ENCODE results near the gene NFKBIB.
"Not testable (repeated sequence)": the region's sequence is repeated elsewhere in the genome, so short reads cannot be mapped to it uniquely, and the experiment has no call there.

Gene NFKBIB

DNA sequence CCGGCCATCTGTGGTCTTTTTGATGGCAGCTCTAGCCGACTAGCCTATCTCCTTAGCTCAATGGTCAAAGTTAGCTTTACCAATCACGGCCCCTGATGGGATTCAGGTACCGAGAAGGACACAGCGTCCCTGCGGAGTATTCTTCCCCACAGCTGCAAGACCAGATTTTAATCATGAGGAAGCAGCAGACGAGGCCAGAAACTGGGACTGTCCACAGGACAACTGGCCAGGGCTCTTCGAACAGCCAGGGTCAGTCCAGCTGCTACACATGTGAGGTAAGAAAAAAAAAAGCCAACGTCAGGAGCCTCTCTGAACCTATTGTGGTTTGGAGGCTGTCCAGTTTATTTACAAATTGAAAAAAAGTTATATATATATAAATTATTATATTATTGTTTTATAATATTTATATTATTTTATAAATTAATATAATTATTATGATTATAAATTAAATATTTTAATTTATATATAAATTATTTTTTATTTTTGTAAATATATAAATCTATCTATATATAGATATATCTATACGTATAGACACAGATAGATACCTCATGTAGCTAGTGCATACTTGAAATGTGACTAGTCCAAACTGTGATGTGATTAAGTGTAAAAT is 32.5 kb upstream of the NFKBIB start:
- Mint-ChIP-seq H3K27ac (no peak overlapping the region), H3K36me3 (ENCODE audit: insufficient read depth) (peaks cover 33% of the 10 kb centered on the region), H3K4me1 (ENCODE audit: low read depth in 2 of 2) (peaks cover 42 to 44% of the 10 kb centered on the region in 2 donors), H3K9me3 (no peaks in the 10 kb centered on the region), H3K27me3 (no peaks in the 10 kb centered on the region), H3K4me3 (no peak overlapping the region)
- DNase-seq (no peak), ATAC-seq (replicated peaks) (no peak)

DNA sequence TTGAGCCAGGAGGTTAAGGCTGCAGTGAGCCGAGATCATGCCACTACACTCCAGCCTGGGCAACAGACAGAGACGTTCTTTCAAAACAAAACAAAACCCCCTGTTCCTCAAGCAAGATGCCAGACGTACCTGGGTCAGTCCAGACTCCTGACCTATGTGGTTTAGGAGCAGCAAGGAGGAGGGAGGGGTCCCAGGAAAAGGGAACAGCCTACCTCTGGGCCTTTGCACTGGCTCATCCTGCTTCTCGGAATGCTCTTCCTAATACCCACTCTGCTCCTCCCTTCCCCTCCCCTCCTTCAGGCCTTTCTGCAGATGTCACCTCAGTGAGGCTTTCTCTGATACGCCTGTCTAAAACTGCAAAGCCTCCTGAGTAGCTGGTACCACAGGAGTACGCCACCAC is 31.2 kb upstream of the NFKBIB start:
- H3K4me1 Mint-ChIP-seq (ENCODE audit: low read depth in 2 of 2) = peaks cover 39 to 46% of the 10 kb centered on the region in 2 donors
- H3K9me3 Mint-ChIP-seq = no peaks in the 10 kb centered on the region
- peak overlapping the region in 1 of 2 donors; percentile 84 for H3K27ac Mint-ChIP-seq
- no peak for DNase-seq
- no peaks in the 10 kb centered on the region for H3K27me3 Mint-ChIP-seq
- peak overlapping the region; percentile 89 for H3K4me3 Mint-ChIP-seq
- peaks cover 38% of the 10 kb centered on the region for H3K36me3 Mint-ChIP-seq (ENCODE audit: insufficient read depth)
- no peak for ATAC-seq (replicated peaks)

DNA sequence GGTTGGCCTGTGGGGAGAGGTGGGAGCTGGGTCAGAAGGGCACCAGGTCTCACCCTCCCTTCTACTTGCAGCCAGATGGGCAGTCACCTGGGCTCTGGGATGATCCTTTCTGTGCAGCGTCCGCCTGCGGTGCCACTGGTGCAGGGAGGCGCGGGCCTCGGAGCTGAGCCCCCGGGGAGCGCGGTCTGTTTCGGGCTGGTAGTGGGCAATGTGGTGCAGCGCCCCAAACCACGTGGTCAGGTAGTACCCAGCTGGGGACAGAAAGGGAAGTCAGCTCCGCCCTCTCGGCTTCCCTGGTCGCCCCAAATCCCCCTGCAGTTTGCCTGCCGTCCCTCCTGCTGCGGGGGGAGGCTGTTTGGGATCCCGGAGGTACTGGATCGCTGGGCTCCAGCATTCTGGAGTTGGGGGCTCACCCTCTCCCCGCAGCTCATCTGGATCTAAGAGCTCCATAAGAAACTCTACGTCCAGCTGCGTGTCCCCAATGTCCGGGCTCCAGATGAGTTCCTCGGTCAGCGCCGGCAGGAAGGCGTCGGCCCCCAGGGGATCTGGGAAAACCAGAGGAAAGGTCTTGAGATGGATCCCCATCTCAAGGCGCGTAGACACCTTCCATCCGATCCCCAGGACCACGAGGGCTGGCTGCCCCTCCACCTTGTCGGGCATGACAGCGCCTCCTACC is 30.5 kb upstream of the NFKBIB start:
- peaks cover 39% of the 10 kb centered on the region for H3K36me3 Mint-ChIP-seq (ENCODE audit: insufficient read depth)
- H3K9me3 Mint-ChIP-seq = no peaks in the 10 kb centered on the region
- DNase-seq (no peak), ATAC-seq (replicated peaks) (no peak)
- peaks cover 37 to 46% of the 10 kb centered on the region in 2 donors for H3K4me1 Mint-ChIP-seq (ENCODE audit: low read depth in 2 of 2)
- H3K27me3 Mint-ChIP-seq = no peaks in the 10 kb centered on the region
- H3K27ac Mint-ChIP-seq = peak overlapping the region; percentile 84 to 87
- peak overlapping the region; percentile 89 for H3K4me3 Mint-ChIP-seq

DNA sequence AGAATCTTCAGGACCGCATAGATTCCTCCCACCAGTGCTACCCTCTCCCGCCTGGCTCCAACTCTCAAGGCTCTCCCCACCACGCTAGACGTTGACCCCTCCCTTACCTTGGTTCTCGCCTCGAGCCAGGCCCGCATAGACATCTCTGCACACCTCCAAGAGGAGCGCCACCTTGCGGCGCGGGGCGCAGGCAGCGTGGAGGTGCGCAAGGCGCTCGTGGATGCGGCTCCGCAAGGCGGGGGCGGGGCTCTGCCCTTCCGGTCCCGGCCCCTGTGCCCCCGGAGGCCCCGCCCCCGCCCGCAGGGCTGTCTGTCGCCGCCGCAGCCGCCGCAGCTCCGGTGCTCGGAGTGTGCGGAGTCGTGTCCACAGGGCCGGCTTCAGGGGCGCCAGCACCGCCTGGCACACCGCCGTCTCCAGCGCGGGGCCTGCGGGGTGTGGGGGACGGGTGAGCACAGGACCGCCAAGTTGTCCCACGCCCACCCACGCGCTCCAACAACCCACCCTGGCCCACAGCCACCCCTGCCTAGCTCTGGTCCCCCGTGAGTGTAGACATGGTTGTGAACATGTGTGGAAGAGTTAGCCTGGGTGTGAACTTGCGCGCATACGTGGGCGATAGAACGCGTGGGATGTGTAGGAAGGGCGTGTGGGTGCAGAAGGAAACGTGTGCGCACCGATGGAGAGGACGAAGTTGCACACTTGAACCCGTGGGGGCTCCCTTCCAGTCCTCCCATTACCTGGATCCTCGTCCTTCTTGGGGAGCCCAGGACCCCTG is 29.7 kb upstream of the NFKBIB start:
- Mint-ChIP-seq H3K9me3 (no peaks in the 10 kb centered on the region), H3K36me3 (ENCODE audit: insufficient read depth) (peaks cover 31% of the 10 kb centered on the region), H3K4me3 (peak overlapping the region; percentile 89), H3K27me3 (no peaks in the 10 kb centered on the region), H3K27ac (peak overlapping the region; percentile 84 to 87), H3K4me1 (ENCODE audit: low read depth in 2 of 2) (peaks cover 30 to 39% of the 10 kb centered on the region in 2 donors)
- ATAC-seq (replicated peaks) (peak; percentile 82), DNase-seq (peak; percentile 91 to 96 (median 95))

DNA sequence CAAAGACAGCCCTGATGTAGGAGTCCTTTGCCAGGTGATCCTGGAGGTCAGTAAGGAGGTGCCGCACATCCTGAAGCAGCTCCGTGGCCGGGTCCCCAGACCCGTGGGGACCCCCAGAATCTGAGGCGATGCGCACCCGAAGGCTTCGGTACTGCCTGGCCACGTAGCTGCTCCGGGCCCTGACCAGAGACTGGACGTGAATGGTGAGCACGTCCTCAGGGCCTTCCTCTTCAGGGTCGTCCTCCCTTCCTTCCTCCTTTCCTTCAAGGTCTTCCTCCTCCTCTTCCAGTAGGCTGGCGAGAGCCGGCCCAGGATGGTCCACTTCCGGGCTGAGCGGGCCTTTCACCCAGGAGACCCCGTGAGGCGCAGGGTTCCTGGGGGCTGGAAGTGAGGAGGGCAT is 29.2 kb upstream of the NFKBIB start:
- no peak for DNase-seq
- Mint-ChIP-seq H3K27me3 (no peaks in the 10 kb centered on the region), H3K4me1 (ENCODE audit: low read depth in 2 of 2) (peaks cover 24 to 33% of the 10 kb centered on the region in 2 donors), H3K9me3 (no peaks in the 10 kb centered on the region), H3K36me3 (ENCODE audit: insufficient read depth) (peaks cover 26% of the 10 kb centered on the region), H3K4me3 (peak overlapping the region; percentile 89), H3K27ac (peak overlapping the region; percentile 84 to 87)
- ATAC-seq (replicated peaks) = no peak

DNA sequence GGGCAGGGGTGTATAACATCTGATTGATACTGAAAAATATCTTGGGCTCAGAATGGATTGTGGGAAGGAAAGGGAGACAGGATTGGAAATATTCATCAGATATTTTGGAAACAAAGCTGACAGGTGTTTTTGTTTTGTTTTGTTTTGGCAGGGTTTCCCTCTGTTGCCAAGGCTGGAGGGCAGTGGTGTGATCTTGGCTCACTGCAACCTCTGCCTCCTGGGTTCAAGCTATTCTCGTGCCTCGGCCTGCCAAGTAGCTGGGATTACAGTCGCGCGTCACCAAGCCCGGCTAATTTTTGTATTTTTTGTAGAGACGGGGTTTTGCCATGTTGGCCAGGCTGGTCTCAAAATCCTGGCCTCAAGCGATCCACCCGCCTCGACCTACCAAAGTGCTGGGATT is 26.4 kb upstream of the NFKBIB start:
- DNase-seq; H3K9me3 Mint-ChIP-seq; H3K27me3 Mint-ChIP-seq; ATAC-seq (replicated peaks); H3K4me3 Mint-ChIP-seq: not testable (repeated sequence)
- H3K4me1 Mint-ChIP-seq (ENCODE audit: low read depth in 2 of 2) = peaks cover 32 to 44% of the 10 kb centered on the region in 2 donors
- peak overlapping the region in 1 of 2 donors; percentile 7 for H3K27ac Mint-ChIP-seq
- H3K36me3 Mint-ChIP-seq (ENCODE audit: insufficient read depth) = peaks cover 39% of the 10 kb centered on the region

DNA sequence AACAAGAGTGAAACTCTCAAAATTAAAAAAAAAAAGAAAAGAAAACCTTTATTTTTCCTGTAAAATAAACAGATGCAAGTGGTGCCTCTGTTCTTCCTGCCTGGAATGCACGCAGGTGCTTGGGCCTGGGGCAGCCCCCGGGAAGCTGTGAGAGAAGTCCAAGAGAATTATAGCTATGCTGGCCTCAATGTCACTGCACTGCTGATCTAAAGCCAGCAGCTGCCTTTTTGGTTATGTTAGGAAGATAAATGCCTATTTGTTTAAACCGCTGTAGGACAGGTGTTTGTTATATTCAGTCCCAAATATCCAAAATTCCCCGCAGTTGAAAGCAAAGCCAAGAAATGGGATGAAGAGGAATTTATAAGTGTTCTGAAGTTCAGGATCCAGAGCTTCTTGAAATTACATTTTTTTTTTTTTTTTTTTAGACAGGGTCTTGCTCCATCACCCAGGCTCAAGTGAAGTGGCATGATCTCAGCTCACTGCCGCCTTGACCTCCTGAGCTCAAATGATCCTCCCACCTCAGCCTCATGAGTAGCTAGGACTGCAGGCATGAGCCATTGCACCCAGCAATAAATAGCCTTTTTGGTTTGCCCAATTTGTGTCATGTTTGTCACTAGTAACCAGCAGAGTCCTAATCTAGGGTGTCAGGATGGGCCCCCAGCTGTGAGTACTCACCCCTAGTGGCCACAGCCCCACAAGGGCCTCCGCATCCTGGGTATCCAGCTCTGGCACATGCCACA is 23.9 kb upstream of the NFKBIB start:
- no peaks in the 10 kb centered on the region for H3K27me3 Mint-ChIP-seq
- H3K4me1 Mint-ChIP-seq (ENCODE audit: low read depth in 2 of 2) = peaks cover 26 to 33% of the 10 kb centered on the region in 2 donors
- no peak for ATAC-seq (replicated peaks)
- no peaks in the 10 kb centered on the region for H3K9me3 Mint-ChIP-seq
- H3K27ac Mint-ChIP-seq = peak overlapping the region in 1 of 2 donors; percentile 98
- peaks cover 34% of the 10 kb centered on the region for H3K36me3 Mint-ChIP-seq (ENCODE audit: insufficient read depth)
- no peak overlapping the region for H3K4me3 Mint-ChIP-seq
- no peak for DNase-seq

DNA sequence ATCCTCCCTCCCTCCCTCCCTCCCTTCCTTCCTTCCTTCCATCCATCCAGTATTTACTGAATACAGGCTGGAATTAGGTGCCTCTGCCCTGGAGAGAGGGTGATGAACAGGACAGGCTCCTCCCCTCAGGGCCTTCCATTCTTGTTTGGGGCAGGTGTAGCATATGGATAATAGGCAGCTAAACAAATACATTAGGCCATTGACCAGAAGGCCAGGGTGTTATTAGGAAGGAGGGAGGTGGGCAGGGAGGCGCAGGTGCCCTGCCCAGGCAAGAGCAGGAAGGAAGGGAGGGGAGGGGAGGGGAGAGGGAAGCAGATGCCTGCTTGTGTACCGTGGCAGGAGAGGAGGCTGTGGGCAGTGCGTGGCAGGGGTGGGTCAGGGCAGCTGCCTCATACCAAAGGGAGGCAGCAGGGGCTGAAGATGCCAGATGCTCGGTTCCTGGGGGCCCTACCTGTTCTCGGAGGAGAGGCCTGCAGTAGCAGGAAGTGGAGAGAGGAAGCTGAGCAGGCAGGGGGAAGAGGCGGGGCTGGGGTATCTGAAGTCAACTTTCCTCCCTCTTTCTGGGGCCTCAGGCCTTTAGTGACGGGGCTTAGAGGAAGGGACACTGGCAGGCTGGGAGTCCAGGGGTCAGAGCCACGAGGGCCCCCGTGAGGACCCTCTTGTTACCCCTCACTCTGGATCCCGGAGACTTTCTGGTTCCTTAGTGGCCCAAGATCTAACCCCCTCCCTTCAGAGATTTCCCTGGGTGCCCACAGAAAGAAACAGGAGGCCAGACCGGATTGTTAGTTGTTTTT is 21.8 kb upstream of the NFKBIB start, which contains the start of gene RINL:
RINL (minus strand) TSS at position 495 of the 794 bp plus-strand sequence. CDS start 1,533 bp downstream, outside the sequence.
- DNase-seq = peak; percentile 55 to 61 (median 57)
- Mint-ChIP-seq H3K9me3 (no peaks in the 10 kb centered on the region), H3K36me3 (ENCODE audit: insufficient read depth) (peaks cover 43% of the 10 kb centered on the region), H3K4me1 (ENCODE audit: low read depth in 2 of 2) (peaks cover 28 to 31% of the 10 kb centered on the region in 2 donors), H3K4me3 (peak within 1 kb of the TSS; percentile 87 to 88), H3K27ac (peak within 1 kb of the TSS; percentile 98), H3K27me3 (no peaks in the 10 kb centered on the region)
- peak; percentile 93 for ATAC-seq (replicated peaks)

DNA sequence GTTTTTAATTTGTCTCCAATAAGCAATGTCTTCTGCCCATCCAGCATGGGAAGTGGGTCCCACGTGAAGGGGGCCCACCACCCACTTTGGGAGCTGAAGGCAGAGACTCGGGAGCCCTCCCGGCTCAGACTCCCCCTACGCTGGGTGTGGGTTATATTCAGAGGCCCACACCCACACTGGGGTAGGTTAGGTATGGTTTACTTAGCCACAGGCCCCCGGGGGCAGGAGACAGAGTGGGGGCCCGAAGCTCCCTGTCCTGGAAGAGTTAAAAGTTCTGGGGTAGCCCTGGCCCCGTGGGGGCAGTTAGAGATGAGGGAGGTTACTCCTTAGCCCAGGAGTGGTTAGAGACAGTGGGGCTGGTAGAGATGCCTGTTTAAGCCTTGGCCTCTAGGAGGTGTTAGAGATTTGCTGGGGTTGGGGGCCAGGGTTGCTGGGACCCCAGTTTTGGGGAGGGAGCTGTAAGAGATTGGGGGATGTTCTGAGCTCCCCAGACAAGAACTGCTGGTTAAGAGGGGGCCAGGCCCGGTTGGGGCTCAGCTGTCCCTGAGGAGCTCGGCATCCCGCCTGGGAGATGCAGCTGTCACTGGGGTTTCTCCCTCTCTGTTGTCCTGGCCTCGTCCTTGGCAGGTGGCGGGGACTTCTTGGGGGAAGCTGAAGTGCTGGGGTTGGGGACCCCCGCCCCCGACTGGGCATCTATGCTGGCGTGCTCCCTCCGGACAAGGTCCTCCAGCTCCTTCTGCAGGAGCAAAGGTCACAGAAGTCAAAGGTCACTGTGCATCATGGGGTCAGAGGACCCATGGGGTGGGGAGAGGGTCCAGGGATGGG is 21.0 kb upstream of the NFKBIB start:
- peak overlapping the region; percentile 87 to 88 for H3K4me3 Mint-ChIP-seq
- ATAC-seq (replicated peaks) (peak; percentile 13), DNase-seq (no peak)

DNA sequence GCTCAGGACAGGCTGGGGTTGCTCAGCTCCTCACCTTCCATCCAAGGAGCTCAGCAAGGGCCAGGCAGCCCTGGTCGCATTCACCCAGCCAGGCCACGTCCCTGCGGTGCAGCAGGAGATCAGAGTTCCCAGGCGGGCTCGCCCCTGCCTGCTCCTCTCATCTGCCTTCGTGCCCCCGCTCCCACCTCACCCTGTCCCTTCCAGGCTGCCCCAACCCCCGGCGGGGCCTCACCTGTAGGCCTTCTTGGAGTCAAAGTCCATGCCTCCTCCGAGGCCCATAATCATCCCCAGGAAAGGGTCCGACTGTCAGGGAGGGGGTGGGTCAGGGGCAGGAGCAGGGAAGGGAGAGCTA is 20.4 kb upstream of the NFKBIB start:
- H3K27ac Mint-ChIP-seq = peak overlapping the region; percentile 98
- H3K36me3 Mint-ChIP-seq (ENCODE audit: insufficient read depth) = peaks cover 48% of the 10 kb centered on the region
- H3K27me3 Mint-ChIP-seq = no peaks in the 10 kb centered on the region
- no peak overlapping the region for H3K4me3 Mint-ChIP-seq
- DNase-seq (no peak), ATAC-seq (replicated peaks) (no peak)
- no peaks in the 10 kb centered on the region for H3K9me3 Mint-ChIP-seq
- peaks cover 24 to 35% of the 10 kb centered on the region in 2 donors for H3K4me1 Mint-ChIP-seq (ENCODE audit: low read depth in 2 of 2)

More for the DNA sequence above, 21.0 kb upstream of the NFKBIB start:
- peaks cover 45% of the 10 kb centered on the region for H3K36me3 Mint-ChIP-seq (ENCODE audit: insufficient read depth)
- H3K9me3 Mint-ChIP-seq = no peaks in the 10 kb centered on the region
- H3K4me1 Mint-ChIP-seq (ENCODE audit: low read depth in 2 of 2) = peaks cover 25 to 35% of the 10 kb centered on the region in 2 donors
- no peaks in the 10 kb centered on the region for H3K27me3 Mint-ChIP-seq
- H3K27ac Mint-ChIP-seq = peak overlapping the region; percentile 98

DNA sequence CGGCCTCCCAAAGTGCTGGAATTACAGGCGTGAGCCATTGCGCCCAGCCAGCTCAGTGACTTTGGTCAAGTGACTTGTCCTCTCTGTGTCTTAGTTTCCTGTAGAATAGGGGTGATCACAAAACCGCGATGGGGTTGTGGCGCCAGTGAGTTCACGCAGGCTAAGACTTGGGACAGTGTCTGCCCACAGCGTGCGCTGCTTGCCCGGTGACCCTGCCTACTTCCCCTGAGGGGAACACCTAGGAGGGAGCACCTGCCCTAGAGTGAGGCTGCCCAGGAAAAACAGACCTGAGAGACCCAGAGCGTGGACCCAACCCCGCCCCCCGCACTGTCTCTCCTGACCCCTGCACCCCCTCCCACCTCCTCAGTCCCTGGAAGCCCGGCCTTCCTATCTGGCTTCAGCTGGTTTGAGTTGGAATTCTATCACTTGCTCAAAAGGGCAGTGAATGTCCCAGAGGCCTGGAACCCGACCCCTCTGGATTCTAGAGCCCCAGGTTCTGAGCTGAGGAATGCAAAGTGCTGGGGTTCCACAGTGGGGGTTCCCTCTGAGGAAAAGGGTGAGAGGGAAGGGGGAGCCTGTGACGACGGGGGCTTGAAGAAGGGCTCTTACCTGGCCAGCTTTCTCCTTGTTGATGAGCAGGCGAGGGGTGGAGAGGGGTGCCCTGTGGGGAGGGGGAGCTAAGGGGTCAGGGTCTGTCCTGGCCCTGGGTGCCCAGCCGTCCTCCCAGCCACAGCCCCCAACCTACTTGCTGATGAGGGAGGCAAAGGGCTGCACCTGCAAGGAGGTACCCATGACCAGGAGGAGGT is 19.5 kb upstream of the NFKBIB start:
- peak overlapping the region; percentile 37 to 44 for H3K4me3 Mint-ChIP-seq

More for the DNA sequence above, 19.5 kb upstream of the NFKBIB start:
- Mint-ChIP-seq H3K9me3 (no peaks in the 10 kb centered on the region), H3K27me3 (no peaks in the 10 kb centered on the region), H3K36me3 (ENCODE audit: insufficient read depth) (peaks cover 54% of the 10 kb centered on the region), H3K4me1 (ENCODE audit: low read depth in 2 of 2) (peaks cover 24 to 35% of the 10 kb centered on the region in 2 donors), H3K27ac (peak overlapping the region; percentile 81 to 91)
- ATAC-seq (replicated peaks) (no peak), DNase-seq (no peak)

All from effector memory CD8-positive, alpha-beta T cell (primary cell).